MM.1S (cell line): ENCODE results near the gene NAMPT.

Source experiments
- DNase-seq: peaks from one replicate; pipeline ENCODE4 v3.0.0-alpha.2; 2015
- H2AFZ ChIP-seq: fragments of 300-600 bp; sonication (generic); 2 replicates; pipeline ENCODE4 v1.6.0; 2016; ENCODE audit warnings: antibody characterized with exemption, low read length
- H3F3A ChIP-seq: fragments of 300-600 bp; sonication (generic); 2 replicates; pipeline ENCODE4 v1.6.1; 2016; ENCODE audit warnings: mild to moderate bottlenecking, antibody characterized with exemption, low read length, moderate library complexity, mixed read lengths; ENCODE audit not compliant: insufficient read depth
- H3K27ac ChIP-seq: fragments of 300-600 bp; sonication (generic); 2 replicates; pipeline ENCODE4 v1.5.1; 2016; ENCODE audit warnings: mild to moderate bottlenecking, low read length
- H3K27me3 ChIP-seq: fragments of 300-600 bp; sonication (generic); replicated peaks from 2 replicates; pipeline ENCODE4 v1.6.0; 2016; ENCODE audit warnings: low read length; ENCODE audit not compliant: insufficient read depth
- H3K36me3 ChIP-seq: fragments of 300-600 bp; sonication (generic); replicated peaks from 2 replicates; pipeline ENCODE4 v1.6.1; 2016; ENCODE audit warnings: mild to moderate bottlenecking, low read length, mixed read lengths; ENCODE audit not compliant: insufficient read depth
- H3K4me1 ChIP-seq: fragments of 300-600 bp; sonication (generic); 2 replicates; pipeline ENCODE4 v1.6.1; 2016; ENCODE audit warnings: low read length, mixed read lengths
- H3K4me2 ChIP-seq: fragments of 300-600 bp; sonication (generic); 2 replicates; pipeline ENCODE4 v1.6.0; 2016; ENCODE audit warnings: low read depth, low read length
- H3K4me3 ChIP-seq: fragments of 300-600 bp; sonication (generic); 2 replicates; pipeline ENCODE4 v1.5.1; 2016; ENCODE audit warnings: low read length, mixed read lengths
- H3K79me2 ChIP-seq: fragments of 300-600 bp; sonication (generic); 2 replicates; pipeline ENCODE4 v1.6.1; 2016; ENCODE audit warnings: mixed run types, low read length, mixed read lengths
- H3K9ac ChIP-seq: fragments of 300-600 bp; sonication (generic); 2 replicates; pipeline ENCODE4 v1.6.1; 2016; ENCODE audit warnings: low read length, mixed read lengths
- H3K9me2 ChIP-seq: fragments of 300-600 bp; sonication (generic); replicated peaks from 2 replicates; pipeline ENCODE4 v1.6.1; 2016; ENCODE audit warnings: mild to moderate bottlenecking, low read length, mixed read lengths; ENCODE audit not compliant: insufficient read depth
- H3K9me3 ChIP-seq: fragments of 300-600 bp; sonication (generic); replicated peaks from 2 replicates; pipeline ENCODE4 v1.6.1; 2016; ENCODE audit warnings: mild to moderate bottlenecking, low read length, mixed read lengths; ENCODE audit not compliant: insufficient read depth
- H4K20me1 ChIP-seq: fragments of 300-600 bp; sonication (generic); 2 replicates; pipeline ENCODE4 v1.6.1; 2016; ENCODE audit warnings: mild to moderate bottlenecking, low read length, moderate library complexity, mixed read lengths; ENCODE audit not compliant: insufficient read depth
- CTCF ChIP-seq: fragments of 300-600 bp; sonication (generic); IDR thresholded peaks from 2 replicates; pipeline ENCODE4 v1.5.1; 2016; ENCODE audit warnings: antibody characterized with exemption, low read length, mixed read lengths
- EZH2 ChIP-seq: fragments of 300-600 bp; sonication (generic); optimal IDR thresholded peaks from 2 replicates; pipeline ENCODE3; 2017; ENCODE audit warnings: low read depth, mild to moderate bottlenecking, antibody characterized with exemption, low read length, mixed read lengths
- EZH2phosphoT487 ChIP-seq: fragments of 300-600 bp; sonication (generic); IDR thresholded peaks from 2 replicates; pipeline ENCODE4 v1.6.1; 2018; ENCODE audit warnings: antibody characterized with exemption, low read length

The NAMPT gene

GRCh38 chr7:106313456-106313901 is 28.7 kb upstream of the NAMPT start:
- no peaks in the 10 kb centered on the region for H3K36me3 ChIP-seq
- no peak for TF ChIP-seq EZH2
- TF ChIP-seq EZH2phosphoT487: no peak
- TF ChIP-seq CTCF: no peak
- H3K9me2 ChIP-seq: no peaks in the 10 kb centered on the region
- no peak overlapping the region for H3K4me2 ChIP-seq
- H3K9ac ChIP-seq: no peak overlapping the region
- H3K9me3 ChIP-seq: no peaks in the 10 kb centered on the region
- no peaks in the 10 kb centered on the region for H3K79me2 ChIP-seq
- H2AFZ ChIP-seq: no peak overlapping the region
- H3F3A ChIP-seq: no peaks in the 10 kb centered on the region
- H3K4me3 ChIP-seq: no peak overlapping the region
- no peaks in the 10 kb centered on the region for H3K27me3 ChIP-seq
- no peaks in the 10 kb centered on the region for H4K20me1 ChIP-seq
- H3K4me1 ChIP-seq: no peaks in the 10 kb centered on the region
- no peak overlapping the region for H3K27ac ChIP-seq
- DNase-seq: no peak

- no peak overlapping the region for H3K4me2 ChIP-seq
- H3K4me3 ChIP-seq: no peak overlapping the region
- TF ChIP-seq EZH2 (no peak), EZH2phosphoT487 (no peak), CTCF (no peak)
- no peaks in the 10 kb centered on the region for H3K79me2 ChIP-seq
- no peaks in the 10 kb centered on the region for H3K9me3 ChIP-seq
- no peaks in the 10 kb centered on the region for H3K27me3 ChIP-seq
- no peak for DNase-seq
- no peak overlapping the region for H3K9ac ChIP-seq
- no peaks in the 10 kb centered on the region for H3K9me2 ChIP-seq
- no peaks in the 10 kb centered on the region for H3K36me3 ChIP-seq
- H4K20me1 ChIP-seq: no peaks in the 10 kb centered on the region
- no peaks in the 10 kb centered on the region for H3K4me1 ChIP-seq
- H2AFZ ChIP-seq: no peak overlapping the region
- no peaks in the 10 kb centered on the region for H3F3A ChIP-seq
- no peak overlapping the region for H3K27ac ChIP-seq
Observed at GRCh38 chr7:106312906-106313305, 28.1 kb upstream of the NAMPT start.

- Histone ChIP-seq H3K4me3 (no peak overlapping the region), H3K9ac (no peak overlapping the region), H3K36me3 (no peaks in the 10 kb centered on the region), H3K9me2 (no peaks in the 10 kb centered on the region), H3F3A (no peaks in the 10 kb centered on the region), H3K79me2 (no peaks in the 10 kb centered on the region), H3K27me3 (no peaks in the 10 kb centered on the region), H3K27ac (no peak overlapping the region), H2AFZ (no peak overlapping the region), H3K4me2 (no peak overlapping the region), H3K9me3 (no peaks in the 10 kb centered on the region), H3K4me1 (no peaks in the 10 kb centered on the region), H4K20me1 (no peaks in the 10 kb centered on the region)
- TF ChIP-seq CTCF (no peak), EZH2phosphoT487 (no peak), EZH2 (no peak)
- no peak for DNase-seq
Observed at GRCh38 chr7:106312099-106312871, 27.5 kb upstream of the NAMPT start.
